Stimulated activated CD4-positive, alpha-beta T cell treated with anti-CD3 and anti-CD28 coated beads, Interleukin-1b, Interleukin-23, amount 100 ng/mL, for 48 hours (primary cell): ENCODE results near the gene BRD3.

Experiments
- DNase-seq: peaks from one replicate; pipeline ENCODE4 v3.0.0-alpha.2; 2020

BRD3 gene

GRCh38 chr9:134066526-134066912, 1.3 kb downstream of the BRD3 start:
- DNase-seq, result no peak

- DNase-seq, result peak; percentile 77
Measured at GRCh38 chr9:134065612-134066419, 2.0 kb downstream of the BRD3 start.

GRCh38 chr9:134064711-134065110, 3.1 kb downstream of the BRD3 start:
- no peak for DNase-seq

GRCh38 chr9:134063571-134064450, 4.0 kb downstream of the BRD3 start:
- no peak for DNase-seq

GRCh38 chr9:134063088-134063570, 4.7 kb downstream of the BRD3 start:
- DNase-seq, result no peak

- DNase-seq, result no peak
Measured at GRCh38 chr9:134062461-134063087, 5.3 kb downstream of the BRD3 start.

GRCh38 chr9:134061688-134062371, 6.0 kb downstream of the BRD3 start:
- DNase-seq, result no peak

GRCh38 chr9:134061019-134061687, 6.7 kb downstream of the BRD3 start:
- DNase-seq, result no peak

- no peak for DNase-seq
Measured at GRCh38 chr9:134060546-134060945, 7.3 kb downstream of the BRD3 start.

GRCh38 chr9:134059661-134060395, 8.0 kb downstream of the BRD3 start:
- peak; percentile 30 for DNase-seq

- DNase-seq, result no peak
Measured at GRCh38 chr9:134059188-134059641, 8.6 kb downstream of the BRD3 start.

GRCh38 chr9:134058716-134059115, 9.1 kb downstream of the BRD3 start:
- DNase-seq, result no peak

GRCh38 chr9:134057751-134058701, 9.8 kb downstream of the BRD3 start:
- DNase-seq, result no peak

GRCh38 chr9:134057307-134057657, 10.5 kb downstream of the BRD3 start:
- DNase-seq, result no peak

GRCh38 chr9:134056483-134057306, 11.1 kb downstream of the BRD3 start:
- no peak for DNase-seq

- DNase-seq, result no peak
Measured at GRCh38 chr9:134055981-134056461, 11.8 kb downstream of the BRD3 start.

- no peak for DNase-seq
Measured at GRCh38 chr9:134054891-134055811, 12.7 kb downstream of the BRD3 start.
